OCI-LY3 (cell line): ENCODE measurements around the gene RGPD3.
"Not testable (repeated sequence)": the region's sequence is repeated elsewhere in the genome, so short reads cannot be mapped to it uniquely, and the experiment has no call there.

Source experiments
- H2AFZ ChIP-seq: fragments of 200-600, 300-600 bp; shearing (Covaris generic); 2 replicates; pipeline ENCODE4 v1.6.0; 2014; ENCODE audit warnings: antibody characterized with exemption, low read depth, low read length
- H3K27ac ChIP-seq: fragments of 200-600, 300-600 bp; sonication (generic); 2 replicates; pipeline ENCODE4 v1.5.1; 2014; ENCODE audit warnings: mild to moderate bottlenecking, low read length, moderate library complexity, mixed read lengths
- H3K27me3 ChIP-seq: fragments of 200-600, 300-600 bp; sonication (generic); 2 replicates; pipeline ENCODE4 v1.6.1; 2014; ENCODE audit warnings: low read depth, low read length, mixed read lengths
- H3K36me3 ChIP-seq: fragments of 200-600, 300-600 bp; sonication (generic); replicated peaks from 2 replicates; pipeline ENCODE3; 2014; ENCODE audit warnings: low read depth, low read length, mixed read lengths
- H3K4me1 ChIP-seq: fragments of 300-600, 200-600 bp; sonication (generic); 2 replicates; pipeline ENCODE4 v1.6.1; 2014; ENCODE audit warnings: low read length, mixed read lengths
- H3K4me2 ChIP-seq: fragments of 200-600, 300-600 bp; sonication (generic); 2 replicates; pipeline ENCODE4 v1.6.1; 2014; ENCODE audit warnings: low read length, mixed read lengths
- H3K4me3 ChIP-seq: fragments of 300-600, 200-600 bp; sonication (generic); 2 replicates; pipeline ENCODE4 v1.5.1; 2014; ENCODE audit warnings: antibody characterized with exemption, mild to moderate bottlenecking, low read length, moderate library complexity
- H3K79me2 ChIP-seq: fragments of 300-600, 200-600 bp; shearing (Covaris generic); 2 replicates; pipeline ENCODE4 v1.6.1; 2014; ENCODE audit warnings: mild to moderate bottlenecking, low read length, mixed read lengths
- H3K9ac ChIP-seq: fragments of 300-600, 200-600 bp; shearing (Covaris generic); 2 replicates; pipeline ENCODE4 v1.6.0; 2014; ENCODE audit warnings: mild to moderate bottlenecking, low read length, moderate library complexity
- H3K9me3 ChIP-seq: fragments of 200-600, 300-600 bp; shearing (Covaris generic); 2 replicates; pipeline ENCODE4 v1.6.1; 2014; ENCODE audit warnings: low read length, mixed read lengths; ENCODE audit not compliant: insufficient read depth
- H4K20me1 ChIP-seq: fragments of 200-600, 300-600 bp; sonication (generic); 2 replicates; pipeline ENCODE4 v1.6.1; 2016; ENCODE audit warnings: low read length, mixed read lengths; ENCODE audit not compliant: insufficient read depth

The RGPD3 gene

GRCh38 chr2:106461882-106462281 is 6.3 kb downstream of the RGPD3 start:
- not testable (repeated sequence) for H3K36me3 ChIP-seq, H3K4me2 ChIP-seq, H3K27me3 ChIP-seq, H2AFZ ChIP-seq, H3K27ac ChIP-seq, H3K79me2 ChIP-seq, H3K9me3 ChIP-seq, H3K9ac ChIP-seq, H3K4me1 ChIP-seq, H4K20me1 ChIP-seq, H3K4me3 ChIP-seq

GRCh38 chr2:106390680-106391079 is 77.5 kb downstream of the RGPD3 start:
- H3K27me3 ChIP-seq, H3K4me1 ChIP-seq, H3K9ac ChIP-seq, H3K27ac ChIP-seq, H3K4me3 ChIP-seq, H4K20me1 ChIP-seq, H3K36me3 ChIP-seq, H3K4me2 ChIP-seq, H2AFZ ChIP-seq, H3K9me3 ChIP-seq, H3K79me2 ChIP-seq: not testable (repeated sequence)

GRCh38 chr2:106388814-106389410 is 79.3 kb downstream of the RGPD3 start:
- H3K27ac ChIP-seq, H3K4me3 ChIP-seq, H3K4me1 ChIP-seq, H3K36me3 ChIP-seq, H3K4me2 ChIP-seq, H3K79me2 ChIP-seq, H3K27me3 ChIP-seq, H4K20me1 ChIP-seq, H3K9me3 ChIP-seq, H3K9ac ChIP-seq, H2AFZ ChIP-seq: not testable (repeated sequence)

- not testable (repeated sequence) for H4K20me1 ChIP-seq, H3K36me3 ChIP-seq, H3K9me3 ChIP-seq, H3K79me2 ChIP-seq, H3K4me2 ChIP-seq, H3K4me1 ChIP-seq, H2AFZ ChIP-seq, H3K27me3 ChIP-seq, H3K4me3 ChIP-seq, H3K27ac ChIP-seq, H3K9ac ChIP-seq
These were observed 83.7 kb downstream of the RGPD3 start for GRCh38 chr2:106384548-106384947.

- not testable (repeated sequence) for H3K9ac ChIP-seq, H2AFZ ChIP-seq, H3K79me2 ChIP-seq, H4K20me1 ChIP-seq, H3K27ac ChIP-seq, H3K36me3 ChIP-seq, H3K4me2 ChIP-seq, H3K4me1 ChIP-seq, H3K27me3 ChIP-seq, H3K9me3 ChIP-seq, H3K4me3 ChIP-seq
These were observed 86.3 kb downstream of the RGPD3 start for GRCh38 chr2:106381867-106382266.

- H3K79me2 ChIP-seq, H3K4me2 ChIP-seq, H3K27ac ChIP-seq, H2AFZ ChIP-seq, H3K9me3 ChIP-seq, H3K4me3 ChIP-seq, H3K9ac ChIP-seq, H3K36me3 ChIP-seq, H3K27me3 ChIP-seq, H4K20me1 ChIP-seq, H3K4me1 ChIP-seq: not testable (repeated sequence)
These were observed 88.6 kb downstream of the RGPD3 start for GRCh38 chr2:106379567-106379966.

- H3K9me3 ChIP-seq, H3K27ac ChIP-seq, H3K36me3 ChIP-seq, H3K27me3 ChIP-seq, H4K20me1 ChIP-seq, H3K4me3 ChIP-seq, H3K9ac ChIP-seq, H3K4me1 ChIP-seq, H3K79me2 ChIP-seq, H2AFZ ChIP-seq, H3K4me2 ChIP-seq: not testable (repeated sequence)
These were observed 99.0 kb downstream of the RGPD3 start for GRCh38 chr2:106369182-106369581.
